ENCODE data around the gene FCGR3B. TPM values are rescaled to one million over a fixed set of nuclear protein-coding genes. Genes with fewer than 3 reads are reported as not detected.
A peak's percentile ranks its signal among the peaks of the same experiment; 100 is the strongest.
"Not testable (repeated sequence)": the region's sequence is repeated elsewhere in the genome, so short reads cannot be mapped to it uniquely, and the experiment has no call there.

FCGR3B gene
- total and polyA plus RNA-seq, 4 donors: 0.41 to 13.4 (median 5.8) TPM

GRCh38 chr1:161597077-161597476 lies 33.9 kb downstream of the FCGR3B start:
- H3K4me1 ChIP-seq (ENCODE audit: control insufficient read depth in 1 of 2, insufficient read depth in 2 of 2, low read length in 2 of 2); DNase-seq; H3K9me3 ChIP-seq (ENCODE audit: control insufficient read depth, low read length); H3K36me3 ChIP-seq (ENCODE audit: control insufficient read depth in 1 of 2, insufficient read depth in 2 of 2, low read length in 1 of 2); ATAC-seq (ENCODE audit: low FRiP score); H3K4me3 ChIP-seq (ENCODE audit: low read length in 2 of 2); H3K27ac ChIP-seq (ENCODE audit: low read depth in 1 of 2, low read length in 2 of 2); H3K27me3 ChIP-seq (ENCODE audit: control insufficient read depth in 1 of 2, insufficient read depth in 2 of 2, low read length in 1 of 2); intact Hi-C loops (cut with DNase I): not testable (repeated sequence)
- 55 to 77% methylated on average over 3 of the region's 3 CpGs for WGBS, 2 donors

- H3K9me3 ChIP-seq (ENCODE audit: control insufficient read depth, low read length); H3K27me3 ChIP-seq (ENCODE audit: control insufficient read depth in 1 of 2, insufficient read depth in 2 of 2, low read length in 1 of 2); ATAC-seq (ENCODE audit: low FRiP score); intact Hi-C loops (cut with DNase I); H3K27ac ChIP-seq (ENCODE audit: low read depth in 1 of 2, low read length in 2 of 2); H3K4me3 ChIP-seq (ENCODE audit: low read length in 2 of 2); DNase-seq; H3K36me3 ChIP-seq (ENCODE audit: control insufficient read depth in 1 of 2, insufficient read depth in 2 of 2, low read length in 1 of 2); H3K4me1 ChIP-seq (ENCODE audit: control insufficient read depth in 1 of 2, insufficient read depth in 2 of 2, low read length in 2 of 2): not testable (repeated sequence)
- WGBS, 2 donors: 17 to 36% methylated on average over 2 of the region's 2 CpGs
These were observed 35.4 kb downstream of the FCGR3B start for GRCh38 chr1:161595583-161595982.

- H3K4me3 ChIP-seq (ENCODE audit: low read length in 2 of 2); H3K27me3 ChIP-seq (ENCODE audit: control insufficient read depth in 1 of 2, insufficient read depth in 2 of 2, low read length in 1 of 2); DNase-seq; intact Hi-C loops (cut with DNase I); H3K27ac ChIP-seq (ENCODE audit: low read depth in 1 of 2, low read length in 2 of 2); H3K4me1 ChIP-seq (ENCODE audit: control insufficient read depth in 1 of 2, insufficient read depth in 2 of 2, low read length in 2 of 2); H3K9me3 ChIP-seq (ENCODE audit: control insufficient read depth, low read length); H3K36me3 ChIP-seq (ENCODE audit: control insufficient read depth in 1 of 2, insufficient read depth in 2 of 2, low read length in 1 of 2): not testable (repeated sequence)
- 53 to 54% methylated on average over 2 of the region's 2 CpGs for WGBS, 2 donors
- peak; percentile 48 for ATAC-seq (ENCODE audit: low FRiP score)
These were observed 35.8 kb downstream of the FCGR3B start for GRCh38 chr1:161595173-161595572.

- H3K4me3 ChIP-seq (ENCODE audit: low read length in 2 of 2); H3K36me3 ChIP-seq (ENCODE audit: control insufficient read depth in 1 of 2, insufficient read depth in 2 of 2, low read length in 1 of 2); ATAC-seq (ENCODE audit: low FRiP score); H3K4me1 ChIP-seq (ENCODE audit: control insufficient read depth in 1 of 2, insufficient read depth in 2 of 2, low read length in 2 of 2); intact Hi-C loops (cut with DNase I); H3K27me3 ChIP-seq (ENCODE audit: control insufficient read depth in 1 of 2, insufficient read depth in 2 of 2, low read length in 1 of 2); H3K27ac ChIP-seq (ENCODE audit: low read depth in 1 of 2, low read length in 2 of 2); DNase-seq; H3K9me3 ChIP-seq (ENCODE audit: control insufficient read depth, low read length): not testable (repeated sequence)
- 77 to 89% methylated on average over 4 of the region's 4 CpGs for WGBS, 2 donors
These were observed 36.5 kb downstream of the FCGR3B start for GRCh38 chr1:161594269-161594984.

GRCh38 chr1:161593092-161593755 lies 37.8 kb downstream of the FCGR3B start:
- H3K4me3 ChIP-seq (ENCODE audit: low read length in 2 of 2); intact Hi-C loops (cut with DNase I); H3K9me3 ChIP-seq (ENCODE audit: control insufficient read depth, low read length); H3K27me3 ChIP-seq (ENCODE audit: control insufficient read depth in 1 of 2, insufficient read depth in 2 of 2, low read length in 1 of 2); DNase-seq; H3K36me3 ChIP-seq (ENCODE audit: control insufficient read depth in 1 of 2, insufficient read depth in 2 of 2, low read length in 1 of 2); H3K4me1 ChIP-seq (ENCODE audit: control insufficient read depth in 1 of 2, insufficient read depth in 2 of 2, low read length in 2 of 2); ATAC-seq (ENCODE audit: low FRiP score); H3K27ac ChIP-seq (ENCODE audit: low read depth in 1 of 2, low read length in 2 of 2): not testable (repeated sequence)
- 85 to 88% methylated on average over 11 of the region's 11 CpGs for WGBS, 2 donors

- H3K27me3 ChIP-seq (ENCODE audit: control insufficient read depth in 1 of 2, insufficient read depth in 2 of 2, low read length in 1 of 2); H3K9me3 ChIP-seq (ENCODE audit: control insufficient read depth, low read length); ATAC-seq (ENCODE audit: low FRiP score); H3K4me1 ChIP-seq (ENCODE audit: control insufficient read depth in 1 of 2, insufficient read depth in 2 of 2, low read length in 2 of 2); intact Hi-C loops (cut with DNase I); H3K4me3 ChIP-seq (ENCODE audit: low read length in 2 of 2); H3K36me3 ChIP-seq (ENCODE audit: control insufficient read depth in 1 of 2, insufficient read depth in 2 of 2, low read length in 1 of 2); DNase-seq; H3K27ac ChIP-seq (ENCODE audit: low read depth in 1 of 2, low read length in 2 of 2): not testable (repeated sequence)
- WGBS, 2 donors: 45 to 100% methylated on average over 1 to 2 of the region's 3 CpGs
These were observed 38.4 kb downstream of the FCGR3B start for GRCh38 chr1:161592586-161592985.

GRCh38 chr1:161589920-161590319 lies 41.1 kb downstream of the FCGR3B start:
- H3K4me1 ChIP-seq (ENCODE audit: control insufficient read depth in 1 of 2, insufficient read depth in 2 of 2, low read length in 2 of 2); DNase-seq; ATAC-seq (ENCODE audit: low FRiP score); H3K9me3 ChIP-seq (ENCODE audit: control insufficient read depth, low read length); H3K27me3 ChIP-seq (ENCODE audit: control insufficient read depth in 1 of 2, insufficient read depth in 2 of 2, low read length in 1 of 2); H3K4me3 ChIP-seq (ENCODE audit: low read length in 2 of 2); H3K36me3 ChIP-seq (ENCODE audit: control insufficient read depth in 1 of 2, insufficient read depth in 2 of 2, low read length in 1 of 2); H3K27ac ChIP-seq (ENCODE audit: low read depth in 1 of 2, low read length in 2 of 2); intact Hi-C loops (cut with DNase I): not testable (repeated sequence)
- WGBS, 2 donors: 31 to 34% methylated on average over 1 of the region's 6 CpGs

- H3K4me3 ChIP-seq (ENCODE audit: low read length in 2 of 2); H3K36me3 ChIP-seq (ENCODE audit: control insufficient read depth in 1 of 2, insufficient read depth in 2 of 2, low read length in 1 of 2); H3K4me1 ChIP-seq (ENCODE audit: control insufficient read depth in 1 of 2, insufficient read depth in 2 of 2, low read length in 2 of 2); H3K9me3 ChIP-seq (ENCODE audit: control insufficient read depth, low read length); H3K27ac ChIP-seq (ENCODE audit: low read depth in 1 of 2, low read length in 2 of 2); H3K27me3 ChIP-seq (ENCODE audit: control insufficient read depth in 1 of 2, insufficient read depth in 2 of 2, low read length in 1 of 2); ATAC-seq (ENCODE audit: low FRiP score); intact Hi-C loops (cut with DNase I): not testable (repeated sequence)
- WGBS, 2 donors: 68 to 72% methylated on average over 6 to 8 of the region's 8 CpGs
- peak in 1 of 2 donors; percentile 51 for DNase-seq
These were observed 41.6 kb downstream of the FCGR3B start for GRCh38 chr1:161589365-161589764.

- DNase-seq; H3K27ac ChIP-seq (ENCODE audit: low read depth in 1 of 2, low read length in 2 of 2); H3K4me3 ChIP-seq (ENCODE audit: low read length in 2 of 2); ATAC-seq (ENCODE audit: low FRiP score); H3K27me3 ChIP-seq (ENCODE audit: control insufficient read depth in 1 of 2, insufficient read depth in 2 of 2, low read length in 1 of 2); H3K9me3 ChIP-seq (ENCODE audit: control insufficient read depth, low read length); H3K36me3 ChIP-seq (ENCODE audit: control insufficient read depth in 1 of 2, insufficient read depth in 2 of 2, low read length in 1 of 2); H3K4me1 ChIP-seq (ENCODE audit: control insufficient read depth in 1 of 2, insufficient read depth in 2 of 2, low read length in 2 of 2); intact Hi-C loops (cut with DNase I): not testable (repeated sequence)
- no CpG with 5 or more reads among the region's 6 CpGs for WGBS, 2 donors
These were observed 42.4 kb downstream of the FCGR3B start for GRCh38 chr1:161588596-161588995.
